SH-SY5Y (cell line): Measurements from ENCODE around the gene ZDHHC11.

Source experiments
- GATA2 ChIP-seq: IDR thresholded peaks from 2 replicates; pipeline ENCODE4 v1.6.1; 2011; ENCODE audit warnings: mild to moderate bottlenecking, low read depth, low read length
- GATA3 ChIP-seq: IDR thresholded peaks from 2 replicates; pipeline ENCODE4 v1.6.1; 2011; ENCODE audit warnings: low read depth, mild to moderate bottlenecking, low read length, moderate library complexity

DNA sequence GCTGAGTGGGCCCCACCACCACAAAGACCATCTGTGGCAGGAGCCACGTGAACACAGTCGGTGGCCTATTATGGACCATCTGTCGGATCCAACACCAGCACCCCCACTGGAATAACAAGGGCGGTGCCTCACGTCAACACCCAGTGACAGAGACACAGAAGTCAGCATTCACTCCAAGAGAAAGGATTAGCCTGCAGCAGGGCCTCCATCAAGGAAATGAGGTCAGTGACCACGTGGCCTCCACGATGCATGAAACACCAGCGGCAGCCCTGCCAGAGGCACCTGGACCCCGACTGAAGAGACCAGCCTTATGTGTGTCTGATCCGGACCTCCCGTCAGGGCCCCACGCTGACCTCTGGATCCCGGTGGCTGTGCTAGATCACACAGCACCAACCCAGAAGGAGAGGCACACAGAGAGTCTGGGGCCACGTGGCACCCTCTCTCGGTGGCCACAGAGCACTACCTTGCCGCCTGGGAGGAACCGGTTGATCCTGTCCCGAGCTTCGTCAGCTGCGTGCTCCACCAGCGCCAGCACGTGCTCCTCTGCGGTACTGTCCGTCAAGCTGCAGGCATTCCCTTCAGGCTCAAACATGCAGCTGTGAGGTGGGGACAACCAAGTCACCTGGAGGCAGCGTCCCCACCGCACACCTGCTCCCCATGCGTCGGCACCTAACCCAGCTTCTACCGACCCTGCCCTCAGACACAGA, 32.8 kb upstream of the ZDHHC11 start:
- TF ChIP-seq GATA3, result no peak
- no peak for TF ChIP-seq GATA2
